SK-N-SH (cell line): ENCODE results near the gene EAPP. TPM values are rescaled to one million over a fixed set of nuclear protein-coding genes. Genes with fewer than 3 reads are reported as not detected.
"Not testable (repeated sequence)": the region's sequence is repeated elsewhere in the genome, so short reads cannot be mapped to it uniquely, and the experiment has no call there.

ENCODE experiments used
- CTCF ChIA-PET: fragments of 300-600, 350-600 bp; formaldehyde crosslinking; extraction: SDS; loops from one replicate; lab custom pipeline; 2021; lab: Yijun Ruan, JAX
- POLR2A ChIA-PET: fragments of 350-600 bp; sonication (Branson Sonifier 250); formaldehyde crosslinking; extraction: SDS; loops from one replicate; lab custom pipeline; 2020; ENCODE audit warnings: antibody characterized with exemption, inconsistent platforms; lab: Yijun Ruan, JAX
- DNase-seq: peaks from one replicate; pipeline ENCODE4 v3.0.0; 2012
- H2AFZ ChIP-seq: fragments of 200-600 bp; sonication (generic); 2 replicates; pipeline ENCODE4 v1.8.1; 2016; ENCODE audit warnings: antibody characterized with exemption, mild to moderate bottlenecking, low read depth
- H3F3A ChIP-seq: fragments of 200-600 bp; sonication (generic); replicated peaks from 2 replicates; pipeline ENCODE3; 2016; ENCODE audit warnings: antibody characterized with exemption, mild to moderate bottlenecking; ENCODE audit not compliant: insufficient read depth
- H3K27ac ChIP-seq, 2 experiments: fragments of 200-500 bp in 1 of 2; fragments of 200-600 bp in 1 of 2; sonication (Bioruptor generic) in 1 of 2; sonication (generic), shearing (Covaris generic) in 1 of 2; 2 replicates each; pipeline versions ENCODE4 v1.5.1 to v1.6.1; 2014 to 2016; ENCODE audit warnings: low read depth in 2 of 2, inconsistent platforms in 1 of 2, low read length in 1 of 2, mild to moderate bottlenecking in 1 of 2, mixed read lengths in 1 of 2
- H3K27me3 ChIP-seq: fragments of 200-600 bp; sonication (generic), shearing (Covaris generic); 2 replicates; pipeline ENCODE4 v1.6.1; 2016; ENCODE audit warnings: mixed run types; ENCODE audit not compliant: insufficient read depth
- H3K36me3 ChIP-seq, 2 experiments: fragments of 200-500 bp in 1 of 2; fragments of 200-600 bp in 1 of 2; sonication (Bioruptor generic) in 1 of 2; sonication (generic) in 1 of 2; replicated peaks in 1 of 2; 2 replicates each; pipeline versions ENCODE3 to v1.5.1; 2014 to 2016; ENCODE audit warnings: low read length in 1 of 2, mild to moderate bottlenecking in 1 of 2; ENCODE audit not compliant: insufficient read depth in 2 of 2, control insufficient read depth in 1 of 2
- H3K4me1 ChIP-seq, 2 experiments: fragments of 200-500 bp in 1 of 2; fragments of 200-600 bp in 1 of 2; sonication (Bioruptor generic) in 1 of 2; sonication (generic), shearing (Covaris generic) in 1 of 2; 2 replicates each; pipeline versions ENCODE4 v1.5.1 to v1.6.1; 2014 to 2016; ENCODE audit warnings: low read depth in 1 of 2, low read length in 1 of 2, mixed run types in 1 of 2; ENCODE audit not compliant: insufficient read depth in 2 of 2, control insufficient read depth in 1 of 2
- H3K4me2 ChIP-seq: fragments of 200-600 bp; sonication (generic), shearing (Covaris generic); 2 replicates; pipeline ENCODE4 v1.6.1; 2017; ENCODE audit warnings: mixed run types
- H3K4me3 ChIP-seq, 2 experiments: fragments of 200-500 bp in 1 of 2; fragments of 200-600 bp in 1 of 2; sonication (Bioruptor generic) in 1 of 2; sonication (generic), shearing (Covaris generic) in 1 of 2; 2 replicates each; pipeline versions ENCODE4 v1.5.1 to v1.8.1; 2014 to 2016; ENCODE audit warnings: low read depth in 2 of 2, inconsistent platforms in 1 of 2, low read length in 1 of 2, mild to moderate bottlenecking in 1 of 2, mixed read lengths in 1 of 2, moderate library complexity in 1 of 2
- H3K79me2 ChIP-seq: fragments of 200-600 bp; sonication (generic); 2 replicates; pipeline ENCODE4 v1.8.1; 2017; ENCODE audit warnings: mild to moderate bottlenecking; ENCODE audit not compliant: insufficient read depth
- H3K9ac ChIP-seq: fragments of 200-600 bp; sonication (generic); 2 replicates; pipeline ENCODE4 v1.6.1; 2017; ENCODE audit warnings: mixed run types
- H3K9me2 ChIP-seq: fragments of 200-600 bp; sonication (generic); 2 replicates; pipeline ENCODE4 v1.6.1; 2017; ENCODE audit warnings: mixed run types
- H3K9me3 ChIP-seq: fragments of 200-600 bp; sonication (generic); 2 replicates; pipeline ENCODE4 v1.6.1; 2017; ENCODE audit warnings: mixed run types, mild to moderate bottlenecking, moderate library complexity
- H4K20me1 ChIP-seq: fragments of 200-600 bp; sonication (generic); 2 replicates; pipeline ENCODE4 v1.6.1; 2017; ENCODE audit warnings: mild to moderate bottlenecking, mixed run types; ENCODE audit not compliant: insufficient read depth
- EP300 ChIP-seq, 2 experiments: IDR thresholded peaks; 2 replicates each; pipeline versions ENCODE4 v1.4.0 to v1.6.1; 2012; ENCODE audit warnings: borderline replicate concordance in 1 of 2, low read depth in 1 of 2, low read length in 1 of 2
- FOSL2 ChIP-seq: IDR thresholded peaks from 2 replicates; pipeline ENCODE4 v1.4.0; 2012; ENCODE audit warnings: low read depth, mild to moderate bottlenecking, moderate library complexity, borderline replicate concordance
- FOXM1 ChIP-seq: IDR thresholded peaks from 2 replicates; pipeline ENCODE4 v1.4.0; 2012; ENCODE audit warnings: low read depth, mild to moderate bottlenecking
- GABPA ChIP-seq: IDR thresholded peaks from 2 replicates; pipeline ENCODE4 v1.4.0; 2012; ENCODE audit warnings: low read depth, mild to moderate bottlenecking
- MEF2A ChIP-seq: IDR thresholded peaks from 2 replicates; pipeline ENCODE4 v1.4.0; 2012; ENCODE audit warnings: low read depth, borderline replicate concordance
- MXI1 ChIP-seq: IDR thresholded peaks from 2 replicates; pipeline ENCODE4 v1.6.1; 2012; ENCODE audit warnings: mild to moderate bottlenecking, low read depth, low read length, improper control_type of control experiment
- NFIC ChIP-seq: IDR thresholded peaks from 2 replicates; pipeline ENCODE4 v1.4.0; 2012; ENCODE audit warnings: borderline replicate concordance
- RFX5 ChIP-seq: IDR thresholded peaks from 2 replicates; pipeline ENCODE4 v1.6.1; 2012; ENCODE audit warnings: mild to moderate bottlenecking, improper control_type of control experiment, low read length
- RXRA ChIP-seq: IDR thresholded peaks from 2 replicates; pipeline ENCODE4 v1.4.0; 2012; ENCODE audit warnings: low read depth, mild to moderate bottlenecking, borderline replicate concordance
- SMC3 ChIP-seq: IDR thresholded peaks from 2 replicates; pipeline ENCODE4 v1.6.1; 2012; ENCODE audit warnings: low read depth, low read length, improper control_type of control experiment
- TEAD4 ChIP-seq: IDR thresholded peaks from 2 replicates; pipeline ENCODE4 v1.4.0; 2012; ENCODE audit warnings: mild to moderate bottlenecking, borderline replicate concordance; ENCODE audit not compliant: insufficient read depth
- WGBS: methylation state at CpG from one replicate; pipeline ENCODE4 v1.1.6; 2017; ENCODE audit warnings: low lambda C conversion rate; 5-methylcytosine and 5-hydroxymethylcytosine counted together
- polyA plus RNA-seq, 3 experiments: library from polyadenylated mRNA; depleted of rRNA; stranded (reverse); fragments of >200 nt; gene quantifications; 2 replicates each; pipeline ENCODE4 v1.2.3, GENCODE V29; 2012
- TF ChIP-seq, protein P1 (sequence below): IDR thresholded peaks from 2 replicates; pipeline ENCODE4 v1.6.1; 2012; ENCODE audit warnings: mild to moderate bottlenecking, low read depth, low read length, moderate library complexity
- TF ChIP-seq, protein P2 (sequence below): IDR thresholded peaks from 2 replicates; pipeline ENCODE4 v1.4.0; 2012; ENCODE audit warnings: low read depth
- TF ChIP-seq, protein P3 (sequence below): fragments of 150-350 bp; IDR thresholded peaks from 2 replicates; pipeline ENCODE4 v1.6.1; 2016; ENCODE audit warnings: mild to moderate bottlenecking, low read depth, low read length
- TF ChIP-seq, protein P4 (sequence below): IDR thresholded peaks from 2 replicates; pipeline ENCODE4; 2012
- TF ChIP-seq, protein P5 (sequence below): fragments of 150-350 bp; IDR thresholded peaks from 2 replicates; pipeline ENCODE4 v1.6.1; 2017; ENCODE audit warnings: antibody characterized with exemption, low read length, low read depth, borderline replicate concordance

EAPP gene
- polyA plus RNA-seq, 1 of the 3 experiments (the other 2 are of a cell fraction): 30.0 TPM

DNA sequence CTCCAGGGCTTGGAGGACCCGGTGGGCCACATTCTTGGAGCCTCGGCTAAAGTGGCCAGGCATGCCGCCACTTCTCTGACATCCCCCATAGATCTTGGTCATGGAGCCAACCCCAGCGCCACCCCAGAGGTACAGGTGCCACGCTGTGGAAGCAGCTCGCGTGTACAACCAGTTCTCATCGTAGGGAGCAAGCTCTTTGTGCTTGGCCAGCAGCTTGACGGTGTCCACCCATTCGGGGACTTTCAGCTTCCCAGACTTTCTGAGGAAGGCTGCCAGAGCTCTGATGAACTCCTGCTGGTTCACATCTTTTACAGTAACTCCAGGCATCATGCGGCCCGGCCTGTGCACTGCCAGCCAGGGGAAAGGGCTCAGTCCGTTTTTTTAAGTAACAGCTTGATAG, 29.3 kb upstream of the EAPP start (continued):
- TF ChIP-seq, protein P1, sequence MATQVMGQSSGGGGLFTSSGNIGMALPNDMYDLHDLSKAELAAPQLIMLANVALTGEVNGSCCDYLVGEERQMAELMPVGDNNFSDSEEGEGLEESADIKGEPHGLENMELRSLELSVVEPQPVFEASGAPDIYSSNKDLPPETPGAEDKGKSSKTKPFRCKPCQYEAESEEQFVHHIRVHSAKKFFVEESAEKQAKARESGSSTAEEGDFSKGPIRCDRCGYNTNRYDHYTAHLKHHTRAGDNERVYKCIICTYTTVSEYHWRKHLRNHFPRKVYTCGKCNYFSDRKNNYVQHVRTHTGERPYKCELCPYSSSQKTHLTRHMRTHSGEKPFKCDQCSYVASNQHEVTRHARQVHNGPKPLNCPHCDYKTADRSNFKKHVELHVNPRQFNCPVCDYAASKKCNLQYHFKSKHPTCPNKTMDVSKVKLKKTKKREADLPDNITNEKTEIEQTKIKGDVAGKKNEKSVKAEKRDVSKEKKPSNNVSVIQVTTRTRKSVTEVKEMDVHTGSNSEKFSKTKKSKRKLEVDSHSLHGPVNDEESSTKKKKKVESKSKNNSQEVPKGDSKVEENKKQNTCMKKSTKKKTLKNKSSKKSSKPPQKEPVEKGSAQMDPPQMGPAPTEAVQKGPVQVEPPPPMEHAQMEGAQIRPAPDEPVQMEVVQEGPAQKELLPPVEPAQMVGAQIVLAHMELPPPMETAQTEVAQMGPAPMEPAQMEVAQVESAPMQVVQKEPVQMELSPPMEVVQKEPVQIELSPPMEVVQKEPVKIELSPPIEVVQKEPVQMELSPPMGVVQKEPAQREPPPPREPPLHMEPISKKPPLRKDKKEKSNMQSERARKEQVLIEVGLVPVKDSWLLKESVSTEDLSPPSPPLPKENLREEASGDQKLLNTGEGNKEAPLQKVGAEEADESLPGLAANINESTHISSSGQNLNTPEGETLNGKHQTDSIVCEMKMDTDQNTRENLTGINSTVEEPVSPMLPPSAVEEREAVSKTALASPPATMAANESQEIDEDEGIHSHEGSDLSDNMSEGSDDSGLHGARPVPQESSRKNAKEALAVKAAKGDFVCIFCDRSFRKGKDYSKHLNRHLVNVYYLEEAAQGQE: no peak
- no peak for TF ChIP-seq SMC3
- TF ChIP-seq, all 33 proteins: peak for 0

DNA sequence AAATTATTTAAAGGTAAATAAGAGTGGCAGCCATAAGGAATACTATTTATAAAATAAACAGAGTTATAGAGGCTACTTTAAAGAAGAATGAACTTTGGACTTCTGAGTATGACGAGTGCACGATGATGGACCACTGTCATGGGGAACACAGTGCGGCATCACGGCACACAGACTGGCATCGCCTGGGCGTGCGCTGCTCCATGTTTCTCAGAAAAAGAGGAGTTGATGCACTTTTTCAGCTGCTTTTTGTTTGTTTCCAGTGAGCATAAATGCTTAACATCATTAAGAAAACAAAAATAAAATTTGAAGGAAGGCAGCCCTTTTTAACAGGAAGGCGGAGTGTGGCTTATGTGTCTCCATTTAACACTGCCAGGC, 23.3 kb upstream of the EAPP start:
- 90% methylated on average over 8 of the region's 8 CpGs for WGBS
- Histone ChIP-seq H3K4me3 (no peak overlapping the region), H3K79me2 (no peaks in the 10 kb centered on the region), H3F3A (peaks cover 26% of the 10 kb centered on the region), H3K4me2 (no peak overlapping the region), H3K27me3 (no peaks in the 10 kb centered on the region), H3K9me3 (no peaks in the 10 kb centered on the region), H3K36me3 (peaks cover 11 to 48% of the 10 kb centered on the region in 2 experiments), H3K9ac (no peak overlapping the region), H3K27ac (no peak overlapping the region), H3K9me2 (no peaks in the 10 kb centered on the region), H4K20me1 (no peaks in the 10 kb centered on the region), H3K4me1 (no peaks in the 10 kb centered on the region), H2AFZ (no peak overlapping the region)
- TF ChIP-seq, protein P2, sequence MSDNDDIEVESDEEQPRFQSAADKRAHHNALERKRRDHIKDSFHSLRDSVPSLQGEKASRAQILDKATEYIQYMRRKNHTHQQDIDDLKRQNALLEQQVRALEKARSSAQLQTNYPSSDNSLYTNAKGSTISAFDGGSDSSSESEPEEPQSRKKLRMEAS: no peak
- TF ChIP-seq, protein P3, sequence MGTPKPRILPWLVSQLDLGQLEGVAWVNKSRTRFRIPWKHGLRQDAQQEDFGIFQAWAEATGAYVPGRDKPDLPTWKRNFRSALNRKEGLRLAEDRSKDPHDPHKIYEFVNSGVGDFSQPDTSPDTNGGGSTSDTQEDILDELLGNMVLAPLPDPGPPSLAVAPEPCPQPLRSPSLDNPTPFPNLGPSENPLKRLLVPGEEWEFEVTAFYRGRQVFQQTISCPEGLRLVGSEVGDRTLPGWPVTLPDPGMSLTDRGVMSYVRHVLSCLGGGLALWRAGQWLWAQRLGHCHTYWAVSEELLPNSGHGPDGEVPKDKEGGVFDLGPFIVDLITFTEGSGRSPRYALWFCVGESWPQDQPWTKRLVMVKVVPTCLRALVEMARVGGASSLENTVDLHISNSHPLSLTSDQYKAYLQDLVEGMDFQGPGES: no peak
- TF ChIP-seq GABPA: no peak
- no peak for TF ChIP-seq RXRA
- TF ChIP-seq SMC3: no peak
- TF ChIP-seq RFX5: no peak
- TF ChIP-seq MEF2A: no peak
- TF ChIP-seq, protein P4, sequence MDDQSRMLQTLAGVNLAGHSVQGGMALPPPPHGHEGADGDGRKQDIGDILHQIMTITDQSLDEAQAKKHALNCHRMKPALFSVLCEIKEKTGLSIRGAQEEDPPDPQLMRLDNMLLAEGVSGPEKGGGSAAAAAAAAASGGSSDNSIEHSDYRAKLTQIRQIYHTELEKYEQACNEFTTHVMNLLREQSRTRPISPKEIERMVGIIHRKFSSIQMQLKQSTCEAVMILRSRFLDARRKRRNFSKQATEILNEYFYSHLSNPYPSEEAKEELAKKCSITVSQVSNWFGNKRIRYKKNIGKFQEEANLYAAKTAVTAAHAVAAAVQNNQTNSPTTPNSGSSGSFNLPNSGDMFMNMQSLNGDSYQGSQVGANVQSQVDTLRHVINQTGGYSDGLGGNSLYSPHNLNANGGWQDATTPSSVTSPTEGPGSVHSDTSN: no peak
- TF ChIP-seq, protein P5, sequence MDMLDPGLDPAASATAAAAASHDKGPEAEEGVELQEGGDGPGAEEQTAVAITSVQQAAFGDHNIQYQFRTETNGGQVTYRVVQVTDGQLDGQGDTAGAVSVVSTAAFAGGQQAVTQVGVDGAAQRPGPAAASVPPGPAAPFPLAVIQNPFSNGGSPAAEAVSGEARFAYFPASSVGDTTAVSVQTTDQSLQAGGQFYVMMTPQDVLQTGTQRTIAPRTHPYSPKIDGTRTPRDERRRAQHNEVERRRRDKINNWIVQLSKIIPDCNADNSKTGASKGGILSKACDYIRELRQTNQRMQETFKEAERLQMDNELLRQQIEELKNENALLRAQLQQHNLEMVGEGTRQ: no peak
- TF ChIP-seq EP300 (IDR thresholded peaks at IDR 0.05; ENCODE audit: borderline replicate concordance in 1 of 2, low read depth in 1 of 2, low read length in 1 of 2): no peak
- no peak for TF ChIP-seq TEAD4
- no peak for TF ChIP-seq NFIC
- no peak for TF ChIP-seq FOXM1
- no peak for TF ChIP-seq MXI1
- TF ChIP-seq FOSL2: no peak
- POLR2A ChIA-PET: no interaction called here
- no peak for DNase-seq
- CTCF ChIA-PET: no interaction called here

DNA sequence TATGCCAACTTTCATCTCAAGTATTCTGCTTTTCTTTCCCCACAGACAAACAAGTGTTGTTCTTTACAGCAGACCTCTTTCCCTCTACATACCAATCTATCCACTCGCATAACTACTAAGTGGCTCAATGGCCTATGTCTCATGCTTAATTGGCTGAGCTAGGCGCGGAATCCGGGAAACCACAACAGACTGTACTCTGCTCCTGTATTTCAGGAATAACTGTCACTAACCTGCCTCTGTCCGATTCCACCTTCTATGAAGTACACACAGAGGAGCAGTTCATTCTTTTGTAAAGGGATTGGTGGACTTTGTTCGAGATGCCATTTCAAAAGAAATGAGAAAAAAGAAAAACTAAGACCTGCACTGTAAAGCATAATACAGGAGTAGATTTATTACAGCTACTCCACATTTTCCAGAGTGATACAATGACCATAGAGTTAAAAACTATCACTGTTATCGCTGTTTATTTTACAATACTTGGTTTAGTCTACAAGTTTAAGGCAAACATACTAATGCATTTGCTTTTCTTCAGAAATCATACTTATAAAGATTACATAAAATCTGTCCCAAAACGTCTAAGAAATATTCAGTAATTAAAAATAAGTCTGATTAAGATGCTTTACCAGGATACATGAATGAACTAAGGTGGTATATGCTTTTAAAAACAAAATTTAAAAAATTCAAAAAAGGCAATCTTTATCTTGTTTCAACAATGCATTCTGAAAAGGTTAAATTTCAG, 22.7 kb upstream of the EAPP start:
- H3K4me2 ChIP-seq, H3K79me2 ChIP-seq, H4K20me1 ChIP-seq, POLR2A ChIA-PET, DNase-seq, CTCF ChIA-PET, H3K4me3 ChIP-seq, H3K9ac ChIP-seq, H3K9me2 ChIP-seq, H2AFZ ChIP-seq, H3K9me3 ChIP-seq, H3K4me1 ChIP-seq, H3K27me3 ChIP-seq, H3K27ac ChIP-seq: not testable (repeated sequence)
- Histone ChIP-seq H3K36me3 (peaks cover 8 to 42% of the 10 kb centered on the region in 2 experiments), H3F3A (peaks cover 22% of the 10 kb centered on the region)
- 94% methylated on average over 7 of the region's 8 CpGs for WGBS
